Activated T-helper 17 cell treated with anti-CD3 and anti-CD28 coated beads, Interleukin-2, amount 50 U/mL, for 72 hours (primary cell): ENCODE measurements around the gene ARMC7. TPM values are rescaled to one million over a fixed set of nuclear protein-coding genes. Genes with fewer than 3 reads are reported as not detected.
"Not testable (repeated sequence)": the region's sequence is repeated elsewhere in the genome, so short reads cannot be mapped to it uniquely, and the experiment has no call there.

Source experiments
- ATAC-seq: fragments of 150-1000 bp; cut with Tn5 transposase; replicated peaks from 2 replicates; pipeline ENCODE4 v1.10.0; 2021; ENCODE audit warnings: mild to moderate bottlenecking, moderate library complexity
- H3K27ac Mint-ChIP-seq: one replicate; pipeline ENCODE4 v1.8.0; 2022; ENCODE audit warnings: mixed read lengths
- H3K27me3 Mint-ChIP-seq: one replicate; pipeline ENCODE4 v1.8.0; 2022; ENCODE audit warnings: mixed read lengths
- H3K36me3 Mint-ChIP-seq: one replicate; pipeline ENCODE4 v1.8.0; 2022; ENCODE audit warnings: low read depth, mild to moderate bottlenecking, mixed read lengths
- H3K4me1 Mint-ChIP-seq: one replicate; pipeline ENCODE4 v1.8.0; 2022; ENCODE audit warnings: mixed read lengths
- H3K4me3 Mint-ChIP-seq: one replicate; pipeline ENCODE4 v1.8.0; 2022; ENCODE audit warnings: mild to moderate bottlenecking, mixed read lengths
- H3K9me3 Mint-ChIP-seq: one replicate; pipeline ENCODE4 v1.8.0; 2022; ENCODE audit warnings: mixed read lengths
- total RNA-seq, 2 donors: library from RNA; stranded (reverse); gene quantifications; one replicate each; pipeline ENCODE4 v1.2.3, GENCODE V29; 2022

ARMC7 gene
- total RNA-seq, 2 donors from 2014 or later, result 10.3 to 14.5 TPM

- ATAC-seq, result peak; percentile 99
- peaks cover 22% of the 10 kb centered on the region for H3K4me1 Mint-ChIP-seq
- H3K27me3 Mint-ChIP-seq, result no peaks in the 10 kb centered on the region
- H3K36me3 Mint-ChIP-seq, result peaks cover 26% of the 10 kb centered on the region
- no peaks in the 10 kb centered on the region for H3K9me3 Mint-ChIP-seq
- peak overlapping the region; percentile 86 for H3K4me3 Mint-ChIP-seq
- H3K27ac Mint-ChIP-seq, result peak overlapping the region; percentile 95
Measured at GRCh38 chr17:75124041-75124818, 14.5 kb downstream of the ARMC7 start.

GRCh38 chr17:75124819-75125162, 15.0 kb downstream of the ARMC7 start:
- peaks cover 31% of the 10 kb centered on the region for H3K36me3 Mint-ChIP-seq
- H3K9me3 Mint-ChIP-seq, result no peaks in the 10 kb centered on the region
- peaks cover 22% of the 10 kb centered on the region for H3K4me1 Mint-ChIP-seq
- no peak for ATAC-seq
- H3K27me3 Mint-ChIP-seq, result no peaks in the 10 kb centered on the region
- H3K4me3 Mint-ChIP-seq, result peak overlapping the region; percentile 86
- H3K27ac Mint-ChIP-seq, result peak overlapping the region; percentile 95

- H3K27me3 Mint-ChIP-seq, result no peaks in the 10 kb centered on the region
- peaks cover 28% of the 10 kb centered on the region for H3K4me1 Mint-ChIP-seq
- ATAC-seq, result no peak
- H3K36me3 Mint-ChIP-seq, result peaks cover 34% of the 10 kb centered on the region
- peak overlapping the region; percentile 49 for H3K4me3 Mint-ChIP-seq
- H3K9me3 Mint-ChIP-seq, result no peaks in the 10 kb centered on the region
- peak overlapping the region; percentile 41 for H3K27ac Mint-ChIP-seq
Measured at GRCh38 chr17:75125984-75126383, 16.2 kb downstream of the ARMC7 start.

GRCh38 chr17:75126954-75127353, 17.2 kb downstream of the ARMC7 start:
- H3K27ac Mint-ChIP-seq, result no peak overlapping the region
- H3K4me1 Mint-ChIP-seq, result peaks cover 28% of the 10 kb centered on the region
- no peak for ATAC-seq
- peaks cover 27% of the 10 kb centered on the region for H3K36me3 Mint-ChIP-seq
- H3K9me3 Mint-ChIP-seq, result no peaks in the 10 kb centered on the region
- no peaks in the 10 kb centered on the region for H3K27me3 Mint-ChIP-seq
- no peak overlapping the region for H3K4me3 Mint-ChIP-seq

- ATAC-seq, H3K27me3 Mint-ChIP-seq, H3K9me3 Mint-ChIP-seq, H3K4me3 Mint-ChIP-seq, H3K27ac Mint-ChIP-seq: not testable (repeated sequence)
- Mint-ChIP-seq H3K36me3 (peaks cover 27% of the 10 kb centered on the region), H3K4me1 (peaks cover 28% of the 10 kb centered on the region)
Measured at GRCh38 chr17:75127936-75128335, 18.2 kb downstream of the ARMC7 start.

- H3K27ac Mint-ChIP-seq, result no peak overlapping the region
- no peaks in the 10 kb centered on the region for H3K27me3 Mint-ChIP-seq
- peak overlapping the region; percentile 53 for H3K4me3 Mint-ChIP-seq
- peaks cover 27% of the 10 kb centered on the region for H3K4me1 Mint-ChIP-seq
- H3K36me3 Mint-ChIP-seq, result peaks cover 27% of the 10 kb centered on the region
- no peaks in the 10 kb centered on the region for H3K9me3 Mint-ChIP-seq
- ATAC-seq, result no peak
Measured at GRCh38 chr17:75128694-75129505, 19.1 kb downstream of the ARMC7 start.

- Mint-ChIP-seq H3K36me3 (peaks cover 23% of the 10 kb centered on the region), H3K27me3 (no peaks in the 10 kb centered on the region), H3K27ac (peak overlapping the region; percentile 38), H3K9me3 (no peaks in the 10 kb centered on the region), H3K4me1 (peaks cover 20% of the 10 kb centered on the region), H3K4me3 (peak overlapping the region; percentile 53)
- no peak for ATAC-seq
Measured at GRCh38 chr17:75129576-75129975, 19.8 kb downstream of the ARMC7 start.

- Mint-ChIP-seq H3K36me3 (peaks cover 23% of the 10 kb centered on the region), H3K27ac (peak overlapping the region; percentile 86), H3K9me3 (no peaks in the 10 kb centered on the region), H3K4me3 (peak overlapping the region; percentile 85), H3K4me1 (peaks cover 15% of the 10 kb centered on the region), H3K27me3 (no peaks in the 10 kb centered on the region)
- ATAC-seq, result no peak
Measured at GRCh38 chr17:75130059-75130631, 20.4 kb downstream of the ARMC7 start.

GRCh38 chr17:75130632-75131277, 21.0 kb downstream of the ARMC7 start:
- peak overlapping the region; percentile 86 for H3K27ac Mint-ChIP-seq
- no peaks in the 10 kb centered on the region for H3K27me3 Mint-ChIP-seq
- peak; percentile 39 for ATAC-seq
- H3K9me3 Mint-ChIP-seq, result no peaks in the 10 kb centered on the region
- peaks cover 12% of the 10 kb centered on the region for H3K4me1 Mint-ChIP-seq
- peak overlapping the region; percentile 85 for H3K4me3 Mint-ChIP-seq
- H3K36me3 Mint-ChIP-seq, result peaks cover 29% of the 10 kb centered on the region

- peak; percentile 94 for ATAC-seq
- peak within 1 kb of the TSS; percentile 88 for H3K27ac Mint-ChIP-seq
- H3K36me3 Mint-ChIP-seq, result peaks cover 36% of the 10 kb centered on the region
- peak within 1 kb of the TSS; percentile 85 for H3K4me3 Mint-ChIP-seq
- peaks cover 6% of the 10 kb centered on the region for H3K4me1 Mint-ChIP-seq
- no peaks in the 10 kb centered on the region for H3K9me3 Mint-ChIP-seq
- H3K27me3 Mint-ChIP-seq, result no peaks in the 10 kb centered on the region
Measured at GRCh38 chr17:75131278-75132017, 21.7 kb downstream of the ARMC7 start, which contains the start of gene NT5C. NT5C (minus strand) TSS chr17:75131742; CDS start chr17:75131707, 35 bp downstream.

GRCh38 chr17:75132018-75133000, 22.5 kb downstream of the ARMC7 start:
- H3K4me3 Mint-ChIP-seq, result peak overlapping the region; percentile 85
- H3K27me3 Mint-ChIP-seq, H3K9me3 Mint-ChIP-seq, ATAC-seq, H3K4me1 Mint-ChIP-seq: not testable (repeated sequence)
- peaks cover 43% of the 10 kb centered on the region for H3K36me3 Mint-ChIP-seq
- H3K27ac Mint-ChIP-seq, result peak overlapping the region; percentile 88

GRCh38 chr17:75133001-75133400, 23.2 kb downstream of the ARMC7 start:
- H3K36me3 Mint-ChIP-seq, result peaks cover 47% of the 10 kb centered on the region
- no peaks in the 10 kb centered on the region for H3K27me3 Mint-ChIP-seq
- H3K4me1 Mint-ChIP-seq, result peaks cover 6% of the 10 kb centered on the region
- H3K27ac Mint-ChIP-seq, result no peak overlapping the region
- H3K9me3 Mint-ChIP-seq, result no peaks in the 10 kb centered on the region
- H3K4me3 Mint-ChIP-seq, result peak overlapping the region; percentile 85
- no peak for ATAC-seq
